ENCODE results near the gene SUMO2. TPM values are rescaled to one million over a fixed set of nuclear protein-coding genes. Genes with fewer than 3 reads are reported as not detected.
"Not testable (repeated sequence)": the region's sequence is repeated elsewhere in the genome, so short reads cannot be mapped to it uniquely, and the experiment has no call there.

SUMO2 gene
- total RNA-seq, 6 donors from 2014 or later = 19.9 to 343 (median 64.9) TPM

- DNase-seq = no peak
- Histone ChIP-seq H3K27ac (no peak overlapping the region), H3K4me1 (peaks cover 0 to 7% (median 5%) of the 10 kb centered on the region in 4 donors), H3K4me3 (no peak overlapping the region), H3K27me3 (no peaks in the 10 kb centered on the region), H3K36me3 (peaks cover 0 to 17% (median 4%) of the 10 kb centered on the region in 4 donors), H3K9me3 (no peaks in the 10 kb centered on the region)
- ATAC-seq (ENCODE audit: low FRiP score in 2 of 2) = no peak
- 86 to 94% methylated on average over 4 of the region's 4 CpGs for WGBS, 2 donors
- TF ChIP-seq POLR2AphosphoS5 (IDR thresholded peaks at IDR 0.05) = no peak
Measured at GRCh38 chr17:75159196-75160031, 23.3 kb downstream of the SUMO2 start.

GRCh38 chr17:75158480-75158879 lies 24.3 kb downstream of the SUMO2 start:
- H3K4me3 ChIP-seq; H3K27me3 ChIP-seq; H3K9me3 ChIP-seq; H3K27ac ChIP-seq; ATAC-seq (ENCODE audit: low FRiP score in 2 of 2); DNase-seq: not testable (repeated sequence)
- WGBS, 2 donors = 89 to 95% methylated on average over 8 of the region's 8 CpGs
- Histone ChIP-seq H3K4me1 (peaks cover under 1 to 12% (median 5%) of the 10 kb centered on the region in 4 donors), H3K36me3 (peaks cover 0 to 10% (median under 1%) of the 10 kb centered on the region in 4 donors)

DNA sequence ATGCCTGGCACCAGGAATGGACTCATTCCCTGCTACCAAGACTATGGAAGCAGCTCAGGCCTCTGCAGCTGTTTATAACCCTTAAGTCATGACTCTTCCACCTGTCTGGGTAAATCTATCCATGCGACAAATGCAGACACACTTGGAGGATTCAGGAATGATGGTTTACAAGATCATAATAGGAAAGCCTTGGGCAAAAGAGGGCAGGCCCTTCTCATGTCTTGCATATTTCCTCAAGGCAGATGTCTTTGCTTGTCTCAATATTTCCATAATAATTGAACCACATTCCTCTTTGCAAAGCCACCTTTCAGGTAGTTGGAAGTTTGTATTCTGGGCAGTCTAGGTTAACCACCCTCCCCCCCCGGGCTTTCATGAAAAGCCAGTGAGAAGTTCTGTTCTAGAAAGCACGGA lies 27.6 kb downstream of the SUMO2 start:
- 89 to 93% methylated on average over 3 of the region's 3 CpGs for WGBS, 2 donors
- no peak for DNase-seq
- Histone ChIP-seq H3K4me1 (peaks cover 12 to 27% (median 18%) of the 10 kb centered on the region in 4 donors), H3K9me3 (no peaks in the 10 kb centered on the region), H3K4me3 (peak overlapping the region in 1 of 4 donors; percentile 99), H3K27me3 (no peaks in the 10 kb centered on the region), H3K36me3 (peaks cover 0 to 4% (median 0%) of the 10 kb centered on the region in 4 donors), H3K27ac (peak overlapping the region in 2 of 4 donors; percentile 87 to 95)
- TF ChIP-seq POLR2AphosphoS5 (IDR thresholded peaks at IDR 0.05) (no peak), EP300 (IDR thresholded peaks at IDR 0.05) (no peak), POLR2A (IDR thresholded peaks at IDR 0.05) (no peak), CTCF (IDR thresholded peaks at IDR 0.05) (no peak)
- ATAC-seq (ENCODE audit: low FRiP score in 2 of 2) = no peak

DNA sequence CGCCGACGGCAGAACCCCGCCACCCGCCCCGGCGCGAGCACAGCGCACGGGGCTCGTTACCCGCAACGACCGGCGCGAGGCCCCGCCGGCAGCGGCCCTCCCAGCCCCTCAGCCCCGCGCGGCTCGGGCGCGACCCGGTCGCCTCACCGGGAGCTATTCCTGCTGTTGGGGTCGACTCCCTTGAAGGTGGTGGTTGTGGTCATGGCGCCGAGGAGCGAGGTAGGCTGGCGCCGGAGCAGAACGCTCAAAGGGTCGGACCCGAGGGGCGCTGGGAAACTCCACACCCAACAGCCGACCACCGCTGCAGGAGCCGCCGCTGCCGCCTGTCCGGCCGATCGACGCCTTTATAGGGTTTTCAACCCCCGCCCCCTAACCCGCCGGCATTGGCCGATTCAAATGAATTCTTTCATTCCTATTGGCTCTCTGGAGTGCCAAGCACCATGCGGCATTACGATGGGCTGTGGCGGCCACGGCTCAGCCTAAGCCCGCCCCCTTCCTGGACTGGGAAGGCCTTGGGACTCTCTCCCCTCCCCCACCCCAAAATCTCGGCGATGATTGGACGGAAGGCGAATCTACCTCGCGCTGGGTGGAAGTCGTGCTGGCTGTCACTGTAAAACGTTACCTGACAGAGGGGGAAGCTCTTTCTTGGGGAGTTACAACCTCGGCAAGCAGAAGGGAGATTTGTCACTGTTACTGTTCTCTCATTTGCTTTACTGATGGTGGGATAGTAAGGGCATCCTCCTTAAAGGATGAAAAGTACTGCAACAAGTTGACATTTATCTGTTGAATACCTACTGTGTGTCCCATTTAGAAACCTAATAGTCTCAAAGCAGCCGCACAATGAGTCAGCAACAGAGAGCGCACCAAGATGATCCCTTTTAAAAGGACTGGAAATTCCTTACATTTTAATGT lies 28.3 kb downstream of the SUMO2 start, which contains the start of gene JPT1:
JPT1 (minus strand) TSS at position 318 of the 912 bp plus-strand sequence; CDS start at position 203, 115 bp downstream.
- no peaks in the 10 kb centered on the region for H3K27me3 ChIP-seq
- 3 to 16% methylated on average over 10 to 30 of the region's 67 CpGs for WGBS, 2 donors
- peak within 1 kb of the TSS; percentile 47 to 99 (median 82) for H3K4me3 ChIP-seq
- peak within 1 kb of the TSS; percentile 69 to 95 (median 78) for H3K27ac ChIP-seq
- DNase-seq (peak; percentile 94 to 99), ATAC-seq (ENCODE audit: low FRiP score in 2 of 2) (peak; percentile 99 to 100)
- TF ChIP-seq EP300 (IDR thresholded peaks at IDR 0.05) (no peak), CTCF (IDR thresholded peaks at IDR 0.05) (peak in 1 of 6 experiments; percentile 4), POLR2A (IDR thresholded peaks at IDR 0.05) (peak in 3 of 4 donors; percentile 98 to 100 (median 99)), POLR2AphosphoS5 (IDR thresholded peaks at IDR 0.05) (peak; percentile 92 to 99)
- H3K4me1 ChIP-seq = peaks cover 12 to 27% (median 18%) of the 10 kb centered on the region in 4 donors
- no peaks in the 10 kb centered on the region for H3K36me3 ChIP-seq
- no peaks in the 10 kb centered on the region for H3K9me3 ChIP-seq

- Histone ChIP-seq H3K9me3 (no peaks in the 10 kb centered on the region), H3K27me3 (no peaks in the 10 kb centered on the region), H3K36me3 (no peaks in the 10 kb centered on the region), H3K27ac (peak overlapping the region in 3 of 4 donors; percentile 69 to 95 (median 87)), H3K4me3 (peak overlapping the region; percentile 47 to 99 (median 82)), H3K4me1 (peaks cover 12 to 27% (median 18%) of the 10 kb centered on the region in 4 donors)
- no peak for TF ChIP-seq POLR2A (IDR thresholded peaks at IDR 0.05)
- TF ChIP-seq EP300 (IDR thresholded peaks at IDR 0.05) = no peak
- TF ChIP-seq POLR2AphosphoS5 (IDR thresholded peaks at IDR 0.05) = no peak
- TF ChIP-seq CTCF (IDR thresholded peaks at IDR 0.05) = no peak
- no peak for ATAC-seq (ENCODE audit: low FRiP score in 2 of 2)
- peak in 1 of 2 donors; percentile 25 for DNase-seq
- 2% methylated on average over 10 of the region's 35 CpGs; no CpG with 5 or more reads in 1 of the 2 donors for WGBS, 2 donors
Measured at GRCh38 chr17:75153780-75154194, 29.0 kb downstream of the SUMO2 start.

Data from upper lobe of left lung (tissue), 6 donors.